Measurements from ENCODE around the gene RPS27. TPM values are rescaled to one million over a fixed set of nuclear protein-coding genes. Genes with fewer than 3 reads are reported as not detected.
A peak's percentile ranks its signal among the peaks of the same experiment; 100 is the strongest.
"Not testable (repeated sequence)": the region's sequence is repeated elsewhere in the genome, so short reads cannot be mapped to it uniquely, and the experiment has no call there.

The RPS27 gene
- polyA plus RNA-seq, 3 donors, result 4,186 to 7,443 (median 4,309) TPM

DNA sequence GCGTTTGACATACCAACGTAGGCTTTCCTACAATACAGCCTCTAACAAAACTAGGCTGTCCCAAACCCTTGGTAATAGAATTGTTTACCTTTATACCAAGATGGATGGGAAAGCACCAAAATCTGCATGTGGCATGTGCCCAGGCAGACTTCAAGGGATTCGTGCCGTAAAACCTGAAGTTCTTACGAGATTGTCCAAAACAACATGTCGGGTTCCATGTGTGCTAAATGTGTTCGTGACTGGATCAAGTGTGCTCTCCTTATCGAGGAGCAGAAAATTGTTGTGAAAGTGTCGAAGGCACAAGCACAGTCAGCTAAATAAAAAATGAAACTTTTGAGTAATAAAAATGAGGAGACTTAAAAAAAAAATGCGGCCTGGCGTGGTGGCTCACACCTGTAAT, 5.1 kb downstream of the RPS27 start:
- 97% methylated on average over 7 of the region's 11 CpGs for WGBS (ENCODE audit: insufficient coverage)
- H3K27ac ChIP-seq (ENCODE audit: low read depth in 1 of 2, low read length in 2 of 2), result no peak overlapping the region
- no peak overlapping the region for H3K4me3 ChIP-seq (replicated peaks in 1 of 3; ENCODE audit: low read depth in 2 of 3, low read length in 3 of 3)
- no peaks in the 10 kb centered on the region for H4K20me1 ChIP-seq (ENCODE audit: insufficient read depth, low read length)
- DNase-seq, result no peak
- Mint-ChIP-seq H3K27ac (peak overlapping the region in 1 of 7 donors; percentile 12), H3K4me1 (peaks cover 14% of the 10 kb centered on the region), H3K4me3 (no peak overlapping the region), H3K36me3 (peaks cover 25 to 44% of the 10 kb centered on the region in 2 donors), H3K27me3 (ENCODE audit: low read depth in 3 of 3) (peaks cover 0 to 1% (median 0%) of the 10 kb centered on the region in 3 donors), H3K9me3 (no peaks in the 10 kb centered on the region)
- H3K36me3 ChIP-seq (replicated peaks in 1 of 2; ENCODE audit: control insufficient read depth in 1 of 2, insufficient read depth in 2 of 2, low read length in 2 of 2), result peaks cover 16 to 40% of the 10 kb centered on the region in 2 donors
- no peaks in the 10 kb centered on the region for H3K9me3 ChIP-seq (replicated peaks in 1 of 2; ENCODE audit: control insufficient read depth in 1 of 2, insufficient read depth in 1 of 2, low read length in 2 of 2)
- H2AFZ ChIP-seq (ENCODE audit: insufficient read depth, low read depth, low read length, poor library complexity, severe bottlenecking), result no peak overlapping the region
- H3K9ac ChIP-seq (ENCODE audit: insufficient read depth, low read length, poor library complexity, severe bottlenecking), result no peak overlapping the region
- H3K79me2 ChIP-seq (ENCODE audit: insufficient read depth, low read length), result peaks cover 18% of the 10 kb centered on the region
- H3K4me2 ChIP-seq (replicated peaks; ENCODE audit: extremely low read depth, low read length, poor library complexity, severe bottlenecking), result no peak overlapping the region
- TF ChIP-seq, protein P1, sequence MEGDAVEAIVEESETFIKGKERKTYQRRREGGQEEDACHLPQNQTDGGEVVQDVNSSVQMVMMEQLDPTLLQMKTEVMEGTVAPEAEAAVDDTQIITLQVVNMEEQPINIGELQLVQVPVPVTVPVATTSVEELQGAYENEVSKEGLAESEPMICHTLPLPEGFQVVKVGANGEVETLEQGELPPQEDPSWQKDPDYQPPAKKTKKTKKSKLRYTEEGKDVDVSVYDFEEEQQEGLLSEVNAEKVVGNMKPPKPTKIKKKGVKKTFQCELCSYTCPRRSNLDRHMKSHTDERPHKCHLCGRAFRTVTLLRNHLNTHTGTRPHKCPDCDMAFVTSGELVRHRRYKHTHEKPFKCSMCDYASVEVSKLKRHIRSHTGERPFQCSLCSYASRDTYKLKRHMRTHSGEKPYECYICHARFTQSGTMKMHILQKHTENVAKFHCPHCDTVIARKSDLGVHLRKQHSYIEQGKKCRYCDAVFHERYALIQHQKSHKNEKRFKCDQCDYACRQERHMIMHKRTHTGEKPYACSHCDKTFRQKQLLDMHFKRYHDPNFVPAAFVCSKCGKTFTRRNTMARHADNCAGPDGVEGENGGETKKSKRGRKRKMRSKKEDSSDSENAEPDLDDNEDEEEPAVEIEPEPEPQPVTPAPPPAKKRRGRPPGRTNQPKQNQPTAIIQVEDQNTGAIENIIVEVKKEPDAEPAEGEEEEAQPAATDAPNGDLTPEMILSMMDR (IDR thresholded peaks at IDR 0.05), result no peak
- no peaks in the 10 kb centered on the region for H3K27me3 ChIP-seq (ENCODE audit: control insufficient read depth in 2 of 2, insufficient read depth in 2 of 2, low read length in 2 of 2)
- peaks cover 11 to 19% of the 10 kb centered on the region in 2 donors for H3K4me1 ChIP-seq (ENCODE audit: control insufficient read depth in 1 of 2, insufficient read depth in 2 of 2, low read length in 2 of 2)
- intact Hi-C loops (cut with micrococcal nuclease), result no loop called here

DNA sequence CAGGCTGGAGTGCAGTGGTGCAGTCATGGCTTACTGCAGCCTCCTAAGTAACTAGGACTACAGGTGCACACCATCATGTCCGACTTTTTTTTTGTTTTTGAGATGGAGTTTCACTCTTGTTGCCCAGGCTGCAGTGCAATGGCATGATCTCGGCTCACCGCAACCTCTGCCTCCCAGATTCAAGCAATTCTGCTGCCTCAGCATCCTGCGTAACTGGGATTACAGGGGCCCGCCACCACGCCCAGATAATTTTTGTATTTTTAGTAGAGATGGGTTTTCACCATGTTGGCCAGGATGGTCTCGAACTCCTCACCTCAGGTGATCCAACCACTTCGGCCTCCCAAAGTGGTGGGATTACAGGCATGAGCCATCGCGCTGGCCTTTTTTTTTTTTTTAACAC, 6.3 kb downstream of the RPS27 start:
- intact Hi-C loops (cut with micrococcal nuclease); H3K4me3 Mint-ChIP-seq; H3K27me3 Mint-ChIP-seq (ENCODE audit: low read depth in 3 of 3); H3K27ac Mint-ChIP-seq; H3K4me3 ChIP-seq (replicated peaks in 1 of 3; ENCODE audit: low read depth in 2 of 3, low read length in 3 of 3); H4K20me1 ChIP-seq (ENCODE audit: insufficient read depth, low read length); H2AFZ ChIP-seq (ENCODE audit: insufficient read depth, low read depth, low read length, poor library complexity, severe bottlenecking); H3K9me3 Mint-ChIP-seq; DNase-seq; H3K9me3 ChIP-seq (replicated peaks in 1 of 2; ENCODE audit: control insufficient read depth in 1 of 2, insufficient read depth in 1 of 2, low read length in 2 of 2); H3K4me2 ChIP-seq (replicated peaks; ENCODE audit: extremely low read depth, low read length, poor library complexity, severe bottlenecking); H3K79me2 ChIP-seq (ENCODE audit: insufficient read depth, low read length); H3K4me1 Mint-ChIP-seq; H3K9ac ChIP-seq (ENCODE audit: insufficient read depth, low read length, poor library complexity, severe bottlenecking); H3K27me3 ChIP-seq (ENCODE audit: control insufficient read depth in 2 of 2, insufficient read depth in 2 of 2, low read length in 2 of 2); H3K27ac ChIP-seq (ENCODE audit: low read depth in 1 of 2, low read length in 2 of 2): not testable (repeated sequence)
- Histone ChIP-seq H3K36me3 (replicated peaks in 1 of 2; ENCODE audit: control insufficient read depth in 1 of 2, insufficient read depth in 2 of 2, low read length in 2 of 2) (peaks cover 12 to 37% of the 10 kb centered on the region in 2 donors), H3K4me1 (ENCODE audit: control insufficient read depth in 1 of 2, insufficient read depth in 2 of 2, low read length in 2 of 2) (peaks cover 2 to 11% of the 10 kb centered on the region in 2 donors)
- WGBS (ENCODE audit: insufficient coverage), result 94% methylated on average over 3 of the region's 10 CpGs
- H3K36me3 Mint-ChIP-seq, result peaks cover 17 to 39% of the 10 kb centered on the region in 2 donors

Data from CD14-positive monocyte (primary cell).